Activated CD8-positive, alpha-beta T cell treated with anti-CD3 and anti-CD28 coated beads for 36 hours (primary cell): ENCODE results near the gene FAM222B. TPM values are rescaled to one million over a fixed set of nuclear protein-coding genes. Genes with fewer than 3 reads are reported as not detected.

ENCODE experiments used
- ATAC-seq: fragments of 200-7000 bp; cut with Tn5 transposase; one replicate; pipeline ENCODE4 v1.10.0; 2021; ENCODE audit warnings: mild to moderate bottlenecking, moderate library complexity
- CTCF ChIA-PET: fragments of 350-600 bp; sonication (Branson Sonifier 250); formaldehyde crosslinking; loops from one replicate; lab custom pipeline; 2021; ENCODE audit warnings: antibody characterized with exemption; lab: Charles Lee
- POLR2A ChIA-PET: fragments of 350-600 bp; sonication (Branson Sonifier 250); formaldehyde crosslinking; loops from one replicate; lab custom pipeline; 2021; ENCODE audit warnings: antibody characterized with exemption; lab: Charles Lee
- DNase-seq: peaks from one replicate; pipeline ENCODE4 v3.0.0-alpha.2; 2020
- H3K27ac Mint-ChIP-seq: one replicate; pipeline ENCODE4 v1.8.0; 2021; ENCODE audit warnings: mild to moderate bottlenecking, mixed read lengths
- H3K27me3 Mint-ChIP-seq: one replicate; pipeline ENCODE4 v1.8.0; 2021; ENCODE audit warnings: mixed read lengths
- H3K36me3 Mint-ChIP-seq: one replicate; pipeline ENCODE4 v1.8.0; 2021; ENCODE audit warnings: low read depth, mixed read lengths
- H3K4me1 Mint-ChIP-seq: one replicate; pipeline ENCODE4 v1.8.0; 2021; ENCODE audit warnings: low read depth, mixed read lengths
- H3K4me3 Mint-ChIP-seq: one replicate; pipeline ENCODE4 v1.8.0; 2021; ENCODE audit warnings: mild to moderate bottlenecking, moderate library complexity, mixed read lengths
- H3K9me3 Mint-ChIP-seq: one replicate; pipeline ENCODE4 v1.8.0; 2021; ENCODE audit warnings: mixed read lengths
- intact Hi-C: fragments of 100-400 bp; cut with micrococcal nuclease; formaldehyde crosslinking; loops from one replicate; pipeline ENCODE4 v1.10.0; 2022
- total RNA-seq, 2 experiments: library from RNA; stranded (reverse); gene quantifications; one replicate each; pipeline ENCODE4 v1.2.3, GENCODE V29; 2021
- TF ChIP-seq, protein P1 (sequence below): fragments of 200-600 bp; IDR thresholded peaks from one replicate; pipeline ENCODE4 v1.8.0; 2022; ENCODE audit warnings: antibody characterized with exemption, mild to moderate bottlenecking

Gene FAM222B
- total RNA-seq, 2 experiments from 2014 or later: 14.7 to 15.2 TPM

DNA sequence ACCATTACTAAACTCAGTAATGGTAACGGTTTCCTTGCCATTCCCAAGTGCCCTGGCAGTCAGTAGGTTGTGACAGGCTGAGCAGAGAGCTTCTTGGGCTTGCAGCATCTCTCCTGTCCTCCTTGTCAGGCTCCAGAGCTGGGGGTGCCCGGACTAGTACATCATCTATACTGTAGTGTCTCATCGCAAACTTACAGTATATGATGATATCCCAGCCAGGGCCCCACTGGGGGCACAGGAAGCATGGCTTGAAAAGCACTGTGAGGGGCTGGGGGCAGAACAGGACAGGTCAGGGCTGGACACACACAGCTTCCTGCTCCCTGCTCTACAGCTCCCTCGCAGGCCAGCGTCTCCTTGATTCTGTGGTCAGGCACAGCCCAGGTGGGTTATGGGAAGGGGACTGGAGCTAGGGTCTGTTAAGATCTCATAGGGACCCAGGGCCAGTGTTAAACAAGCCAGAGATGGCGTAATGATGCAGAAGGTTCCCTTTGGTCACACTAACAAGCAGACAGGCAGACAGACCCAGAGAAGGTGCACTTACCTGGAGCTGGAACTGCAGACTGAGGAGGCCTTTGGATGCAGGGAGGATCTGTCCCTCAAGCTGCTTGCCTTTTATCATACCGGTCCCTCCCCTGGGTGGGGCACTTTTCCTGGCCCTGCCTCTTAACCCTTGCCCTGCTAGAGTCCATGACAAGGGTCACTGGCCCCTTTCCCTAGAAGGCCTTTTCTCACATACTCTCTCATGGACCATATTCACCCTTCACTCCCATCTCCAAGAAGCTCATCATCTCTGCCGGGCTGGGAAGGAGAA lies 19.0 kb upstream of the FAM222B start:
- ATAC-seq (no peak), DNase-seq (no peak)
- H3K9me3 Mint-ChIP-seq: no peaks in the 10 kb centered on the region
- peaks cover 18% of the 10 kb centered on the region for H3K36me3 Mint-ChIP-seq
- ChIA-PET CTCF (interaction anchor here (0.7 to 1.4 kb wide), 3 partner anchors 9 to 98 kb away, joined by 3 to 12 read pairs (median 3); no protein-coding TSS in a partner anchor), POLR2A (interaction anchor here (0.7 to 3.0 kb wide), 2 partner anchors 10 to 20 kb away, joined by 3 to 18 read pairs; no protein-coding TSS in a partner anchor)
- intact Hi-C loops: no loop called here
- H3K27me3 Mint-ChIP-seq: no peaks in the 10 kb centered on the region
- no peak overlapping the region for H3K27ac Mint-ChIP-seq
- TF ChIP-seq, protein P1, sequence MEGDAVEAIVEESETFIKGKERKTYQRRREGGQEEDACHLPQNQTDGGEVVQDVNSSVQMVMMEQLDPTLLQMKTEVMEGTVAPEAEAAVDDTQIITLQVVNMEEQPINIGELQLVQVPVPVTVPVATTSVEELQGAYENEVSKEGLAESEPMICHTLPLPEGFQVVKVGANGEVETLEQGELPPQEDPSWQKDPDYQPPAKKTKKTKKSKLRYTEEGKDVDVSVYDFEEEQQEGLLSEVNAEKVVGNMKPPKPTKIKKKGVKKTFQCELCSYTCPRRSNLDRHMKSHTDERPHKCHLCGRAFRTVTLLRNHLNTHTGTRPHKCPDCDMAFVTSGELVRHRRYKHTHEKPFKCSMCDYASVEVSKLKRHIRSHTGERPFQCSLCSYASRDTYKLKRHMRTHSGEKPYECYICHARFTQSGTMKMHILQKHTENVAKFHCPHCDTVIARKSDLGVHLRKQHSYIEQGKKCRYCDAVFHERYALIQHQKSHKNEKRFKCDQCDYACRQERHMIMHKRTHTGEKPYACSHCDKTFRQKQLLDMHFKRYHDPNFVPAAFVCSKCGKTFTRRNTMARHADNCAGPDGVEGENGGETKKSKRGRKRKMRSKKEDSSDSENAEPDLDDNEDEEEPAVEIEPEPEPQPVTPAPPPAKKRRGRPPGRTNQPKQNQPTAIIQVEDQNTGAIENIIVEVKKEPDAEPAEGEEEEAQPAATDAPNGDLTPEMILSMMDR: no peak
- peaks cover 15% of the 10 kb centered on the region for H3K4me1 Mint-ChIP-seq
- no peak overlapping the region for H3K4me3 Mint-ChIP-seq

DNA sequence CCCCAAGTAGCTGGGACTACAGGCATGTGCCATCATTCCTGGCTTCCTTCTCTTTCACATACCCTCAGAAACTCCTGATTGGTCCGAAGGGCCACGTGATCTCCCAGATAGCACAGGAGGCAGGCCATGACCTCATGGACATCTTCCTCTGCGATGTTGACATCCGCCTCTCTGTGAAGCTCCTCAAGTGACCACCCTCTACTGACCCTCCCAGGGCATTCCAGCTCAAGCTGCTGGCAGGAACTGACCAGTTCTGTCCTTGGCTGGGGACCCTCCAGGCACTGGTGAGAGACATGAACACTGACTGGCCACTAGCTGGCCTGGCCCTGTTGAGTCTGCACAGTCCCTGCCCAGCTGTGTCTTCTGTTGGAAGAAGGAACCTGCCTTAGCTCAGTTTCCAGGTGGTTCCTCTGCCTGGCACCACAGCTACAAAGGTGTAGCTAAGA lies 17.8 kb upstream of the FAM222B start:
- Mint-ChIP-seq H3K9me3 (no peaks in the 10 kb centered on the region), H3K4me1 (peaks cover 24% of the 10 kb centered on the region), H3K27me3 (no peaks in the 10 kb centered on the region), H3K36me3 (peaks cover 18% of the 10 kb centered on the region), H3K27ac (no peak overlapping the region), H3K4me3 (no peak overlapping the region)
- TF ChIP-seq, protein P1: no peak
- POLR2A ChIA-PET: interaction anchor here (0.6 to 3.0 kb wide), 3 partner anchors 11 to 41 kb away, joined by 3 to 18 read pairs (median 4); no protein-coding TSS in a partner anchor
- DNase-seq: no peak
- no peak for ATAC-seq
- CTCF ChIA-PET: interaction anchor here (0.8 to 3.0 kb wide), 3 partner anchors 12 to 134 kb away, joined by 3 to 12 read pairs (median 6); partner anchors contain the start of gene TLCD1
- intact Hi-C loops: no loop called here

DNA sequence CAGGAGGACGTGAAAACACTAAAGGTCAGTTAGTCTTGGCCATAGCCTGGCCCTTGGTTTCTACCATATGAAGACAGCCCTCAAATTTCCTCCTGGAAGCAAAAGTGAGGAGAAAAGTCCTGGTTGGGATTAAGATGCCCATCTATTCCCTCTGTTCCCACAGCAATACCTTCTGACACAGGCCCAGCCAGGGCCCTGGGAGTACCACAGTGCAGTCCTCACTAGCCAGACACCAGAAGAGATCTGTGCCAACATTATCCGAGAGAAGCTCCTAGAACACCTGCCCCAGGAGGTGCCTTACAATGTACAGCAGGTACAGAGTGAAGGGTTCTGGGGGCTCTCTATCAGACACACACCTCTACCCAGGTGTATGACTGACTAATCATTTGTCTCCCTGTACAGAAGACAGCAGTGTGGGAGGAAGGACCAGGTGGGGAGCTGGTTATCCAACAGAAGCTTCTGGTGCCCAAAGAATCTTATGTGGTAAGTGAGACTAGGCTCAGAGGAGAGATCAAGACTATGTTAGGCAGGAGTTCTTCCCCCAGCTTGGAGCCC lies 16.3 kb upstream of the FAM222B start:
- POLR2A ChIA-PET: interaction anchor here (1.1 to 1.4 kb wide), 3 partner anchors 35 to 91 kb away, joined by 3 to 4 read pairs (median 3); no protein-coding TSS in a partner anchor
- Mint-ChIP-seq H3K36me3 (peaks cover 18% of the 10 kb centered on the region), H3K4me1 (peaks cover 26% of the 10 kb centered on the region), H3K27ac (peak overlapping the region; percentile 3), H3K4me3 (no peak overlapping the region), H3K27me3 (no peaks in the 10 kb centered on the region), H3K9me3 (no peaks in the 10 kb centered on the region)
- TF ChIP-seq, protein P1: no peak
- ATAC-seq (no peak), DNase-seq (no peak)
- intact Hi-C loops: no loop called here
- CTCF ChIA-PET: interaction anchor here (1.4 to 3.0 kb wide), 3 partner anchors 10 to 132 kb away, joined by 4 to 12 read pairs (median 6); partner anchors contain the start of gene TLCD1

DNA sequence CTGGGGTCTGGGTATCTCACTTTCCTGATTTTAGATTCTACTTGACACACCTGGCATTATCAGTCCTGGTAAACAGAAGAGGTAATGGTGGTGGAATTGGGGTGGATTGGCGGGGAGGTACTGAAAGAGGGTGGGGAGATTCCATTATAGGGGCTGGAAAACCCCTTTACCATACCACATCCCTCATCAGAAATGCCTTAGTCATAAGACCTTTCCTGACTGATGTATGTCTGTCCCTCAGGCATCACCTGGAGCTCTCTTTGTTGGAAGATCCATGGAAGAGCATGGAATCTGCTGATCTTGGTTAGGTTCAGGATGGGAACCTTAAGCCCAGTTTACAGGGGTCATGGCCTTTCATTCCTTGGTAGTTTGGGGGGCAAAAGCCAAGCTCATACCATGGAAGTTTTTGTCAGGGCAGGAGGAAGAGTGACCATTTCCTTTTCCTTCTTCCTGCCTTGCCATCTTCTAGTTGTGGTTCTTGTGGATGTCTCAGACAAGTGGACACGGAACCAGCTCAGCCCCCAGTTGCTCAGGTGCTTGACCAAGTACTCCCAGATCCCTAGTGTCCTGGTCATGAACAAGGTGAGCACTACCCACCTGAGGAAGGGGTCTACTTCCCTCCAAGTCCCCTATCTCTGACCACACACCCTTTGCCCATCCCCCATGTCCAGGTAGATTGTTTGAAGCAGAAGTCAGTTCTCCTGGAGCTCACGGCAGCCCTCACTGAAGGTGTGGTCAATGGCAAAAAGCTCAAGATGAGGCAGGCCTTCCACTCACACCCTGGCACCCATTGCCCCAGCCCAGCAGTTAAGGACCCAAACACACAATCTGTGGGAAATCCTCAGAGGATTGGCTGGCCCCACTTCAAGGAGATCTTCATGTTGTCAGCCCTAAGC lies 15.6 kb upstream of the FAM222B start:
- TF ChIP-seq, protein P1: no peak

More for the DNA sequence above, 15.6 kb upstream of the FAM222B start:
- no peaks in the 10 kb centered on the region for H3K9me3 Mint-ChIP-seq
- H3K27me3 Mint-ChIP-seq: no peaks in the 10 kb centered on the region
- DNase-seq: no peak
- intact Hi-C loops: no loop called here
- ChIA-PET POLR2A (interaction anchor here (1.0 to 1.5 kb wide), 6 partner anchors 13 to 129 kb away, joined by 3 to 5 read pairs (median 3); no protein-coding TSS in a partner anchor), CTCF (interaction anchor here (0.8 to 3.0 kb wide), 4 partner anchors 10 to 94 kb away, joined by 3 to 12 read pairs (median 4); no protein-coding TSS in a partner anchor)
- H3K27ac Mint-ChIP-seq: peak overlapping the region; percentile 77
- H3K4me1 Mint-ChIP-seq: peaks cover 28% of the 10 kb centered on the region
- no peak overlapping the region for H3K4me3 Mint-ChIP-seq
- peaks cover 18% of the 10 kb centered on the region for H3K36me3 Mint-ChIP-seq
- no peak for ATAC-seq
